Keratinocyte (primary cell): ENCODE data around the gene GMEB2. TPM values are rescaled to one million over a fixed set of nuclear protein-coding genes. Genes with fewer than 3 reads are reported as not detected.

Source experiments
- DNase-seq: peaks from one replicate; pipeline ENCODE4 v3.0.0-alpha.2; 2011; ENCODE audit warnings: low read depth, missing footprints, low spot score
- FAIRE-seq: peaks from 2 replicates; lab custom pipeline; 2011; peaks lifted over from hg19 to GRCh38; lab: Jason Lieb, UNC
- H2AFZ ChIP-seq: 2 replicates; pipeline ENCODE4 v1.6.0; 2012; ENCODE audit warnings: low read length, control low read depth, inconsistent platforms; ENCODE audit not compliant: control insufficient read depth
- H3K27ac ChIP-seq: 2 replicates; pipeline ENCODE4 v1.5.1; 2011; ENCODE audit warnings: low read length; ENCODE audit not compliant: control insufficient read depth, insufficient read depth
- H3K27me3 ChIP-seq: 3 replicates; pipeline ENCODE4 v1.6.0; 2011; ENCODE audit warnings: low read length; ENCODE audit not compliant: control insufficient read depth, insufficient read depth; ENCODE audit errors: extremely low read depth
- H3K36me3 ChIP-seq, 2 experiments: 2 replicates in 1 of 2; 3 replicates in 1 of 2; pipeline ENCODE4 v1.5.1; 2011; ENCODE audit warnings: low read length in 2 of 2, mild to moderate bottlenecking in 1 of 2; ENCODE audit not compliant: control insufficient read depth in 2 of 2, insufficient read depth in 2 of 2; ENCODE audit errors: extremely low read depth in 1 of 2
- H3K4me1 ChIP-seq: 3 replicates; pipeline ENCODE4 v1.5.1; 2011; ENCODE audit warnings: low read length; ENCODE audit not compliant: control insufficient read depth, insufficient read depth; ENCODE audit errors: extremely low read depth
- H3K4me2 ChIP-seq: 3 replicates; pipeline ENCODE4 v1.6.0; 2011; ENCODE audit warnings: low read depth, low read length; ENCODE audit not compliant: control insufficient read depth, insufficient read depth; ENCODE audit errors: extremely low read depth
- H3K4me3 ChIP-seq, 3 experiments: fragments of 200-600 bp in 1 of 3; sonication (generic) in 1 of 3; 2 replicates in 2 of 3; 3 replicates in 1 of 3; pipeline ENCODE4 v1.5.1; 2011 to 2016; ENCODE audit warnings: low read length in 3 of 3, mild to moderate bottlenecking in 3 of 3, control low read depth in 2 of 3, inconsistent platforms in 1 of 3, low read depth in 1 of 3, mixed read lengths in 1 of 3, mixed run types in 1 of 3, moderate library complexity in 1 of 3; ENCODE audit not compliant: control insufficient read depth in 2 of 3, insufficient read depth in 2 of 3; ENCODE audit errors: extremely low read depth in 1 of 3
- H3K79me2 ChIP-seq: 2 replicates; pipeline ENCODE4 v1.6.0; 2012; ENCODE audit warnings: low read length; ENCODE audit not compliant: control insufficient read depth, insufficient read depth
- H3K9ac ChIP-seq: 3 replicates; pipeline ENCODE4 v1.6.0; 2011; ENCODE audit warnings: low read length; ENCODE audit not compliant: control insufficient read depth, insufficient read depth; ENCODE audit errors: extremely low read depth
- H3K9me1 ChIP-seq: 3 replicates; pipeline ENCODE4 v1.6.0; 2011; ENCODE audit warnings: low read length; ENCODE audit not compliant: control insufficient read depth, insufficient read depth; ENCODE audit errors: extremely low read depth
- H3K9me3 ChIP-seq: 2 replicates; pipeline ENCODE4 v1.5.1; 2012; ENCODE audit warnings: low read depth, low read length; ENCODE audit not compliant: control insufficient read depth
- H4K20me1 ChIP-seq: 3 replicates; pipeline ENCODE4 v1.6.0; 2011; ENCODE audit warnings: low read length; ENCODE audit not compliant: control insufficient read depth, insufficient read depth; ENCODE audit errors: extremely low read depth
- EZH2 ChIP-seq: IDR thresholded peaks from one replicate; pipeline ENCODE4 v1.6.1; 2012; ENCODE audit warnings: inconsistent platforms, mild to moderate bottlenecking, low read length, moderate library complexity
- dilution Hi-C: fragments of 300-500 bp; cut with MboI; formaldehyde crosslinking; loops from one replicate; pipeline ENCODE4 v1.7.0; 2020; ENCODE audit warnings: low sequenced_read_pairs; ENCODE audit not compliant: extremely low pct_ligation_motif_present
- polyA plus RNA-seq, 5 experiments: library from polyadenylated mRNA; depleted of rRNA in 3 of 5; stranded (reverse) in 3 of 5; stranded (forward) in 1 of 5; unstranded in 1 of 5; fragments of >200 nt; gene quantifications; 1 replicate in 1 of 5; 2 replicates in 3 of 5; 3 replicates in 1 of 5; pipeline versions ENCODE4 v1.2.1 to v1.2.3, GENCODE V29; 2011 to 2012; ENCODE audit warnings: missing spikeins in 2 of 5, low read depth in 1 of 5, low replicate concordance in 1 of 5
- TF ChIP-seq, protein P1 (sequence below), 3 experiments: IDR thresholded peaks in 1 of 3; conservative IDR thresholded peaks in 1 of 3; optimal IDR thresholded peaks in 1 of 3; 2 replicates in 2 of 3; 3 replicates in 1 of 3; pipeline versions ENCODE3 to v1.5.1; 2011; ENCODE audit warnings: low read length in 3 of 3, mild to moderate bottlenecking in 3 of 3, moderate library complexity in 2 of 3, control low read depth in 1 of 3, inconsistent platforms in 1 of 3; ENCODE audit not compliant: insufficient read depth in 2 of 3; ENCODE audit errors: extremely low read depth in 1 of 3

Gene GMEB2
- polyA plus RNA-seq, 1 donor (not counting 4 experiments of a cell fraction or from before 2014, with no cell fraction given), result 5.1 TPM

DNA sequence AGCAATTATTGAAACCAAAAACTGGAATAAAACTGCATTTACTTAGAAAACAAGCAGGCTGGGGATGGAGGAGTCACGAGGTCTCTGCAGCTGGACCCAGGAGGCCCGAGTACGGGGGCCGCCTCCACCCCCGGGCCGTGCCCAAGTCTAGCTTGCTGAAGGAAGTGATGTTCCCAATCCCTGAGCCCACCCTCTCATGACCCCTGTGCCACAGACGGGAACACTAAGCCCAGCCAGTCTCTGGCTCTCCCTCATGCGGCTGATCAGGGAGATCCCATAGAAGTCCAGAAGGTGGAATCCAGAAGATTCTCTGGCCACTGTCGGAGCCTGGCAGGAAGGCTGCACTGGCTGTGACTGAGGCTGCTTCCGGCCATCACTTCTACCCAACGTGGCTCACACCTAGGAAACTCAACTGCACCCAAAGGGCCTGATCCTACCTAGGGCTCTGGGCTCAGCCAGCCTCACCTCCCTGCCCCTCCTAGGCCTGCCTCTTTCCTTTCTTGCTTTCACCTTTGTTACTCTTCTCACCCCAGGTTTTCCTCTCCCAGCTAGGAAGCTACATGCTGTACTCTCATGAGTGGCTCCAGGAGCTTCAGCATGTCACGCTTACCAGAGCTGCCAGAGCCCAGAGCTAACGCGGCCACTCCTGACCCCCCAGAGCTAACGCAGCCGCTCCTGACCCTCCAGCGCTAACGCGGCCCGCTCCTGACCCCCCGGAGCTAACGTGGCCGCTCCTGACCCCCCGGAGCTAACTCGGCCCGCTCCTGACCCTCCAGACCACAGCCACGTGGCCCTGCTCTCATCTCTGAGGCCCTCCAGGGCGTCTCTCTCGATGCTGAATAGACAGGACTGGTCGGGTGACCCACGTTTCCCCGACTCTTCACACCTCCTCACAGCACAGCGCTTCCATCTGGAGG, 28.2 kb downstream of the GMEB2 start:
- FAIRE-seq (no peak), DNase-seq (no peak)
- Histone ChIP-seq H3K27me3 (no peaks in the 10 kb centered on the region), H3K4me1 (no peaks in the 10 kb centered on the region), H3K9ac (no peak overlapping the region), H3K27ac (no peak overlapping the region), H2AFZ (no peak overlapping the region), H3K4me3 (no peak overlapping the region), H3K9me1 (no peaks in the 10 kb centered on the region), H4K20me1 (no peaks in the 10 kb centered on the region), H3K4me2 (no peak overlapping the region), H3K79me2 (no peaks in the 10 kb centered on the region), H3K9me3 (no peaks in the 10 kb centered on the region), H3K36me3 (peaks cover 19 to 21% of the 10 kb centered on the region in 2 experiments)
- dilution Hi-C loops, result no loop called here
- TF ChIP-seq EZH2, result no peak
- TF ChIP-seq, protein P1, sequence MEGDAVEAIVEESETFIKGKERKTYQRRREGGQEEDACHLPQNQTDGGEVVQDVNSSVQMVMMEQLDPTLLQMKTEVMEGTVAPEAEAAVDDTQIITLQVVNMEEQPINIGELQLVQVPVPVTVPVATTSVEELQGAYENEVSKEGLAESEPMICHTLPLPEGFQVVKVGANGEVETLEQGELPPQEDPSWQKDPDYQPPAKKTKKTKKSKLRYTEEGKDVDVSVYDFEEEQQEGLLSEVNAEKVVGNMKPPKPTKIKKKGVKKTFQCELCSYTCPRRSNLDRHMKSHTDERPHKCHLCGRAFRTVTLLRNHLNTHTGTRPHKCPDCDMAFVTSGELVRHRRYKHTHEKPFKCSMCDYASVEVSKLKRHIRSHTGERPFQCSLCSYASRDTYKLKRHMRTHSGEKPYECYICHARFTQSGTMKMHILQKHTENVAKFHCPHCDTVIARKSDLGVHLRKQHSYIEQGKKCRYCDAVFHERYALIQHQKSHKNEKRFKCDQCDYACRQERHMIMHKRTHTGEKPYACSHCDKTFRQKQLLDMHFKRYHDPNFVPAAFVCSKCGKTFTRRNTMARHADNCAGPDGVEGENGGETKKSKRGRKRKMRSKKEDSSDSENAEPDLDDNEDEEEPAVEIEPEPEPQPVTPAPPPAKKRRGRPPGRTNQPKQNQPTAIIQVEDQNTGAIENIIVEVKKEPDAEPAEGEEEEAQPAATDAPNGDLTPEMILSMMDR (optimal IDR thresholded peaks at IDR 0.05 in 1 of 3, IDR thresholded peaks at IDR 0.05 in 1 of 3, conservative IDR thresholded peaks at IDR 0.05 in 1 of 3; ENCODE audit: extremely low read depth in 1 of 3, insufficient read depth in 2 of 3, low read length in 3 of 3), result no peak

DNA sequence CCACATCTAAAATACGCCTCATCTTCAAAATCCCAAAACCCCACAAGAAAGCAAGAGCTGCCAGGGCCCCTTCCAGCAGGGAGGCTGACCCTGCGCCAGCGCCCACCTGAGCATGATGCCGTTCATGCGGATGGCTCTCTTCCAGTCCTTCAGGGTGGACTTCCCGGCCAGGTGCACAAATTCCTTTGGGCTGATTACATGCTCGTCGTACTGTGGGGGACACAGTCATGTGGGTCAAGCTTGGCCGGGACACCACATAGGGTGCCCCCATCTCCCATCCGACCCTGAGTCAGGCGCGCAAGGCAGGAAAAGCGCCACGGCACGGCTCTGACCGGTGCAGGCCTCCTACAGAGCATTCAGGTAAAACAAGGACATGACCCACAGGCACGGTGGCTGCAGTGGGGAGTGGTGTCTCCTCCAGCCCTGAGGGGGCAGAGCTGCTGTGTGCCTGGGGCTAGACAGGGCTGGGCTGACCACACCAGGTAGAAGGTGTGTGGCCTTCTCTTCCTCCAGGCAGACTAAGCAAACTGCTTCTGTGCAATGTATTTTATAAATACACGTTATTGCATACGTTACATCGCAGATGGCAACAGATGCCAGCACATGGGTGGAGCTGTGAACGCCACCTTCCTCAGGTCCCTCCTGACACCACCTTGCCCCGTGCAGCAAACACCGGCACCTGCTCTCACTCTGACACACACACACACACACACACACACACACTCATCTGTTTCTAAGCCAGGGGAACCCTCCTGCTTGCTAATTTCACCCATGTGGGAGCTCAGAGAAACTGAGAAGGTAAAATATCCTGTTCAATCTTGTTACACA, 29.0 kb downstream of the GMEB2 start:
- Histone ChIP-seq H3K27me3 (no peaks in the 10 kb centered on the region), H3K27ac (no peak overlapping the region), H3K36me3 (peaks cover 18 to 22% of the 10 kb centered on the region in 2 experiments), H3K9me1 (no peaks in the 10 kb centered on the region), H3K9ac (no peak overlapping the region), H3K9me3 (no peaks in the 10 kb centered on the region), H3K4me1 (no peaks in the 10 kb centered on the region), H2AFZ (no peak overlapping the region), H3K79me2 (no peaks in the 10 kb centered on the region), H3K4me2 (no peak overlapping the region), H3K4me3 (no peak overlapping the region), H4K20me1 (no peaks in the 10 kb centered on the region)
- TF ChIP-seq, protein P1 (optimal IDR thresholded peaks at IDR 0.05 in 1 of 3, IDR thresholded peaks at IDR 0.05 in 1 of 3, conservative IDR thresholded peaks at IDR 0.05 in 1 of 3; ENCODE audit: extremely low read depth in 1 of 3, insufficient read depth in 2 of 3, low read length in 3 of 3), result no peak
- TF ChIP-seq EZH2, result no peak
- dilution Hi-C loops, result no loop called here
- DNase-seq, result no peak
- FAIRE-seq, result no peak
